NT2/D1 (cell line): ENCODE data around the gene DSCAML1.

Experiments
- SUZ12 ChIP-seq: IDR thresholded peaks from 2 replicates; pipeline ENCODE4 v1.6.1; 2011; ENCODE audit not compliant: insufficient read length, insufficient read depth; ENCODE audit errors: extremely low read depth
- YY1 ChIP-seq: IDR thresholded peaks from 2 replicates; pipeline ENCODE4 v1.6.1; 2011; ENCODE audit not compliant: insufficient read length, insufficient read depth
- ZNF274 ChIP-seq: IDR thresholded peaks from 2 replicates; pipeline ENCODE4 v1.6.1; 2011; ENCODE audit warnings: mild to moderate bottlenecking, low read depth, low read length

- TF ChIP-seq ZNF274, result no peak
- no peak for TF ChIP-seq YY1
- no peak for TF ChIP-seq SUZ12
These were observed 142.4 kb downstream of the DSCAML1 start for GRCh38 chr11:117654281-117655255.
